GM12878 (cell line): ENCODE results near the gene ACSL3. TPM values are rescaled to one million over a fixed set of nuclear protein-coding genes. Genes with fewer than 3 reads are reported as not detected.

Source experiments
- ATAC-seq: fragments of 200-7000 bp; cut with Tn5 transposase; 3 replicates; pipeline ENCODE4 v1.9.1; 2020; ENCODE audit warnings: mild to moderate bottlenecking, moderate library complexity
- BruUV-seq: library from RNA; stranded (reverse); fragments of 400-500 nt; replicated peaks from 2 replicates; lab custom pipeline; 2021; lab: Mats Ljungman, UMichigan
- CTCF ChIA-PET: fragments of 300-600 bp; sonication (Branson Sonifier 250); formaldehyde crosslinking; extraction: SDS; loops from one replicate; lab custom pipeline; 2021; ENCODE audit warnings: inconsistent platforms; lab: Yijun Ruan, JAX
- POLR2A ChIA-PET: fragments of 350-600 bp; formaldehyde crosslinking; extraction: SDS; loops from one replicate; lab custom pipeline; 2021; ENCODE audit warnings: inconsistent platforms; lab: Charles Lee
- RAD21 ChIA-PET: fragments of 300-600 bp; sonication (Branson Sonifier 250); formaldehyde crosslinking; loops from one replicate; lab custom pipeline; 2023; ENCODE audit warnings: antibody characterized with exemption; ENCODE audit not compliant: unreplicated experiment; lab: Charles Lee
- SMC1A ChIA-PET: fragments of 300-600 bp; sonication (Branson Sonifier 250); formaldehyde crosslinking; loops from one replicate; lab custom pipeline; 2023; ENCODE audit not compliant: unreplicated experiment, uncharacterized antibody; lab: Charles Lee
- DNase-seq: peaks from one replicate; pipeline ENCODE4 v3.0.0-alpha.2; 2011; ENCODE audit warnings: low read depth, low spot score
- FAIRE-seq: peaks from 3 replicates; lab custom pipeline; 2011; peaks lifted over from hg19 to GRCh38; lab: Jason Lieb, UNC
- H2AFZ ChIP-seq: 2 replicates; pipeline ENCODE4 v1.6.0; 2011; ENCODE audit warnings: low read depth, low read length, control low read depth; ENCODE audit not compliant: control insufficient read depth
- H3K27ac ChIP-seq: 2 replicates; pipeline ENCODE4 v1.5.1; 2011; ENCODE audit warnings: control low read depth; ENCODE audit not compliant: control insufficient read depth, insufficient read depth
- H3K27me3 ChIP-seq, 2 experiments: replicated peaks in 1 of 2; 2 replicates each; pipeline versions ENCODE4 v1.6.0 to v1.6.1; 2011; ENCODE audit warnings: low read length in 1 of 2; ENCODE audit not compliant: control insufficient read depth in 2 of 2, insufficient read depth in 2 of 2
- H3K36me3 ChIP-seq, 2 experiments: 2 replicates each; pipeline ENCODE4 v1.5.1; 2011; ENCODE audit warnings: low read length in 1 of 2; ENCODE audit not compliant: control insufficient read depth in 2 of 2, insufficient read depth in 2 of 2
- H3K4me1 ChIP-seq: 2 replicates; pipeline ENCODE4 v1.6.1; 2011; ENCODE audit warnings: mild to moderate bottlenecking, low read length, moderate library complexity, mixed read lengths; ENCODE audit not compliant: control insufficient read depth, insufficient read depth
- H3K4me2 ChIP-seq: 2 replicates; pipeline ENCODE4 v1.6.0; 2011; ENCODE audit warnings: control low read depth; ENCODE audit not compliant: control insufficient read depth, insufficient read depth
- H3K4me3 ChIP-seq: fragments of 200-600 bp; sonication (generic); 2 replicates; pipeline ENCODE4 v1.5.1; 2016
- H3K79me2 ChIP-seq: 2 replicates; pipeline ENCODE4 v1.6.0; 2011; ENCODE audit warnings: low read length; ENCODE audit not compliant: control insufficient read depth, insufficient read depth
- H3K9ac ChIP-seq: 2 replicates; pipeline ENCODE4 v1.8.0; 2011; ENCODE audit warnings: low read length, control low read depth, mixed read lengths; ENCODE audit not compliant: control insufficient read depth, insufficient read depth
- H3K9me3 ChIP-seq: replicated peaks from 3 replicates; pipeline ENCODE4 v1.5.1; 2011; ENCODE audit warnings: mild to moderate bottlenecking, low read length; ENCODE audit not compliant: control insufficient read depth, insufficient read depth
- H4K20me1 ChIP-seq: 2 replicates; pipeline ENCODE4 v1.6.0; 2011; ENCODE audit not compliant: control insufficient read depth, insufficient read depth
- JUNB ChIP-seq: IDR thresholded peaks from 2 replicates; pipeline ENCODE4 v1.6.1; 2016; ENCODE audit warnings: antibody characterized with exemption, mild to moderate bottlenecking
- MYC ChIP-seq: IDR thresholded peaks from 2 replicates; pipeline ENCODE4 v1.6.1; 2011; ENCODE audit warnings: mild to moderate bottlenecking, low read length, moderate library complexity, inconsistent platforms; ENCODE audit not compliant: insufficient read depth, insufficient replicate concordance, insufficient read length, severe bottlenecking
- NBN ChIP-seq: fragments of 450-650 bp; IDR thresholded peaks from 2 replicates; pipeline ENCODE4 v1.6.1; 2016
- TCF12 ChIP-seq: IDR thresholded peaks from 2 replicates; pipeline ENCODE4 v1.6.1; 2011; ENCODE audit warnings: low read depth, mild to moderate bottlenecking, low read length
- ZNF207 ChIP-seq: fragments of 450-650 bp; IDR thresholded peaks from 2 replicates; pipeline ENCODE4 v1.6.1; 2014; ENCODE audit warnings: antibody characterized with exemption, mild to moderate bottlenecking, borderline replicate concordance
- ZNF24 ChIP-seq: fragments of 450-650 bp; IDR thresholded peaks from 2 replicates; pipeline ENCODE4 v1.6.1; 2017; ENCODE audit warnings: antibody characterized with exemption, mild to moderate bottlenecking
- WGBS: methylation state at CpG from one replicate; pipeline ENCODE4 v1.1.6; 2016; ENCODE audit warnings: low lambda C conversion rate; ENCODE audit not compliant: insufficient replicate concordance, insufficient coverage; ENCODE audit errors: missing lambda C conversion rate; 5-methylcytosine and 5-hydroxymethylcytosine counted together
- in situ Hi-C: fragments of 300-500 bp; cut with MboI; formaldehyde crosslinking; loops from 9 replicates; pipeline ENCODE4 v1.14.3; 2018; ENCODE audit warnings: mixed read lengths
- intact Hi-C: fragments of 100-400 bp; cut with micrococcal nuclease; formaldehyde crosslinking; loops from one replicate; pipeline ENCODE4 v1.14.2; 2022; ENCODE audit not compliant: unreplicated experiment
- polyA plus RNA-seq, 11 experiments: library from polyadenylated mRNA; depleted of rRNA in 4 of 11; unstranded in 6 of 11; stranded (reverse) in 5 of 11; fragments of >200 nt; fragmentation: Nextera tagmentation in 4 of 11; fragmentation: Illumina TruSeq in 1 of 11; extraction: Ambion mirVana in 4 of 11; extraction: Trizol in 1 of 11; gene quantifications; 1 replicate in 1 of 11; 2 replicates in 10 of 11; pipeline versions ENCODE4 v1.2.1 to v1.2.3, GENCODE V29; 2011 to 2016; ENCODE audit warnings: inconsistent platforms in 2 of 11, missing spikeins in 2 of 11, low read depth in 1 of 11
- total RNA-seq, 4 experiments: library from RNA; depleted of rRNA in 3 of 4; stranded (reverse); fragments of >200 nt in 3 of 4; fragmentation: Illumina TruSeq in 1 of 4; extraction: Trizol in 1 of 4; gene quantifications; 2 replicates each; pipeline versions ENCODE4 v1.2.1 to v1.2.3, GENCODE V29; 2013 to 2021
- TF ChIP-seq, protein P1 (sequence below): fragments of 450-650 bp; IDR thresholded peaks from 2 replicates; pipeline ENCODE4 v1.6.1; 2017; ENCODE audit warnings: mild to moderate bottlenecking, low read depth, inconsistent platforms; ENCODE audit not compliant: poor library complexity, severe bottlenecking
- TF ChIP-seq, protein P2 (sequence below): fragments of 450-650 bp; IDR thresholded peaks from 2 replicates; pipeline ENCODE4 v1.6.1; 2014; ENCODE audit warnings: mild to moderate bottlenecking
- TF ChIP-seq, protein P3 (sequence below): fragments of 450-650 bp; IDR thresholded peaks from 2 replicates; pipeline ENCODE4 v1.6.1; 2017; ENCODE audit warnings: low read depth, mild to moderate bottlenecking, moderate library complexity

Gene ACSL3
- total and polyA plus RNA-seq, 10 of the 15 experiments (the other 5 are each of a cell fraction or from before 2014, with no cell fraction given), result 15.6 to 83.9 (median 56.7) TPM

DNA sequence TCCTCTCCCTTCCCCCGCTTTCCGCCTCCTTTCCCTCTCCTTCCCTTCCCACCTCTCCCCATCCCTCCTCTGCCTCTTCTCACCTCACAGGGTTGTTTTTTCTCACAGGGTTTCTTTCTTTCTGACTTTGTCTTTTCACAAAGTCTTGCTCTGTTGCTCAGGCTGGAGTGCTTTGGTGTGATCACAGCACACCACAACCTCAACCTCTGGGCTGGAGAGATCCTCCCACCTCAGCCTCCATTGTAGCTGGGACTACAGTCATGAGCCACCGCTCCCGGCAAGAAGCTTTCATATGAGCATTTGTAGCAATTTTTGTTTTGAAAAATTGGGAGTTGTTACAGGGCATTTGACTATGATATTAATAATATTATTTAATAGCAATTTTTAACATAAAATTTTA, 32.9 kb downstream of the ACSL3 start:
- RAD21 ChIA-PET, result no interaction called here
- Histone ChIP-seq H3K9ac (no peak overlapping the region), H3K4me3 (no peak overlapping the region), H2AFZ (no peak overlapping the region), H3K27ac (no peak overlapping the region), H3K79me2 (peaks cover under 1% of the 10 kb centered on the region), H3K4me2 (no peak overlapping the region), H4K20me1 (no peaks in the 10 kb centered on the region), H3K36me3 (peaks cover 0 to 4% of the 10 kb centered on the region in 2 experiments; a peak in 1 of 4 replicates), H3K27me3 (no peaks in the 10 kb centered on the region), H3K4me1 (no peaks in the 10 kb centered on the region), H3K9me3 (no peaks in the 10 kb centered on the region)
- no peak for DNase-seq
- TF ChIP-seq NBN (no peak), ZNF24 (no peak), ZNF207 (no peak), TCF12 (no peak), JUNB (no peak), MYC (no peak)
- TF ChIP-seq, protein P1, sequence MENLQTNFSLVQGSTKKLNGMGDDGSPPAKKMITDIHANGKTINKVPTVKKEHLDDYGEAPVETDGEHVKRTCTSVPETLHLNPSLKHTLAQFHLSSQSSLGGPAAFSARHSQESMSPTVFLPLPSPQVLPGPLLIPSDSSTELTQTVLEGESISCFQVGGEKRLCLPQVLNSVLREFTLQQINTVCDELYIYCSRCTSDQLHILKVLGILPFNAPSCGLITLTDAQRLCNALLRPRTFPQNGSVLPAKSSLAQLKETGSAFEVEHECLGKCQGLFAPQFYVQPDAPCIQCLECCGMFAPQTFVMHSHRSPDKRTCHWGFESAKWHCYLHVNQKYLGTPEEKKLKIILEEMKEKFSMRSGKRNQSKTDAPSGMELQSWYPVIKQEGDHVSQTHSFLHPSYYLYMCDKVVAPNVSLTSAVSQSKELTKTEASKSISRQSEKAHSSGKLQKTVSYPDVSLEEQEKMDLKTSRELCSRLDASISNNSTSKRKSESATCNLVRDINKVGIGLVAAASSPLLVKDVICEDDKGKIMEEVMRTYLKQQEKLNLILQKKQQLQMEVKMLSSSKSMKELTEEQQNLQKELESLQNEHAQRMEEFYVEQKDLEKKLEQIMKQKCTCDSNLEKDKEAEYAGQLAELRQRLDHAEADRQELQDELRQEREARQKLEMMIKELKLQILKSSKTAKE, result no peak
- TF ChIP-seq, protein P2, sequence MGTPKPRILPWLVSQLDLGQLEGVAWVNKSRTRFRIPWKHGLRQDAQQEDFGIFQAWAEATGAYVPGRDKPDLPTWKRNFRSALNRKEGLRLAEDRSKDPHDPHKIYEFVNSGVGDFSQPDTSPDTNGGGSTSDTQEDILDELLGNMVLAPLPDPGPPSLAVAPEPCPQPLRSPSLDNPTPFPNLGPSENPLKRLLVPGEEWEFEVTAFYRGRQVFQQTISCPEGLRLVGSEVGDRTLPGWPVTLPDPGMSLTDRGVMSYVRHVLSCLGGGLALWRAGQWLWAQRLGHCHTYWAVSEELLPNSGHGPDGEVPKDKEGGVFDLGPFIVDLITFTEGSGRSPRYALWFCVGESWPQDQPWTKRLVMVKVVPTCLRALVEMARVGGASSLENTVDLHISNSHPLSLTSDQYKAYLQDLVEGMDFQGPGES, result no peak
- TF ChIP-seq, protein P3, sequence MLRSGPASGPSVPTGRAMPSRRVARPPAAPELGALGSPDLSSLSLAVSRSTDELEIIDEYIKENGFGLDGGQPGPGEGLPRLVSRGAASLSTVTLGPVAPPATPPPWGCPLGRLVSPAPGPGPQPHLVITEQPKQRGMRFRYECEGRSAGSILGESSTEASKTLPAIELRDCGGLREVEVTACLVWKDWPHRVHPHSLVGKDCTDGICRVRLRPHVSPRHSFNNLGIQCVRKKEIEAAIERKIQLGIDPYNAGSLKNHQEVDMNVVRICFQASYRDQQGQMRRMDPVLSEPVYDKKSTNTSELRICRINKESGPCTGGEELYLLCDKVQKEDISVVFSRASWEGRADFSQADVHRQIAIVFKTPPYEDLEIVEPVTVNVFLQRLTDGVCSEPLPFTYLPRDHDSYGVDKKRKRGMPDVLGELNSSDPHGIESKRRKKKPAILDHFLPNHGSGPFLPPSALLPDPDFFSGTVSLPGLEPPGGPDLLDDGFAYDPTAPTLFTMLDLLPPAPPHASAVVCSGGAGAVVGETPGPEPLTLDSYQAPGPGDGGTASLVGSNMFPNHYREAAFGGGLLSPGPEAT, result no peak
- WGBS, result 85% methylated on average over 4 of the region's 4 CpGs
- no peak for FAIRE-seq
- in situ Hi-C loops (no loop called here), intact Hi-C loops (no loop called here)
- SMC1A ChIA-PET, result interaction anchor here (1.4 to 2.3 kb wide), 2 partner anchors 10 to 16 kb away, joined by 4 to 11 read pairs; no protein-coding TSS in a partner anchor
- CTCF ChIA-PET, result interaction anchor here (1.1 to 2.4 kb wide), 4 partner anchors 8 to 185 kb away, joined by 3 to 16 read pairs (median 6); no protein-coding TSS in a partner anchor
- POLR2A ChIA-PET, result no interaction called here
- no TSS peak for BruUV-seq
- ATAC-seq, result no peak
